Measurements from ENCODE around the gene ZGPAT.

DNA sequence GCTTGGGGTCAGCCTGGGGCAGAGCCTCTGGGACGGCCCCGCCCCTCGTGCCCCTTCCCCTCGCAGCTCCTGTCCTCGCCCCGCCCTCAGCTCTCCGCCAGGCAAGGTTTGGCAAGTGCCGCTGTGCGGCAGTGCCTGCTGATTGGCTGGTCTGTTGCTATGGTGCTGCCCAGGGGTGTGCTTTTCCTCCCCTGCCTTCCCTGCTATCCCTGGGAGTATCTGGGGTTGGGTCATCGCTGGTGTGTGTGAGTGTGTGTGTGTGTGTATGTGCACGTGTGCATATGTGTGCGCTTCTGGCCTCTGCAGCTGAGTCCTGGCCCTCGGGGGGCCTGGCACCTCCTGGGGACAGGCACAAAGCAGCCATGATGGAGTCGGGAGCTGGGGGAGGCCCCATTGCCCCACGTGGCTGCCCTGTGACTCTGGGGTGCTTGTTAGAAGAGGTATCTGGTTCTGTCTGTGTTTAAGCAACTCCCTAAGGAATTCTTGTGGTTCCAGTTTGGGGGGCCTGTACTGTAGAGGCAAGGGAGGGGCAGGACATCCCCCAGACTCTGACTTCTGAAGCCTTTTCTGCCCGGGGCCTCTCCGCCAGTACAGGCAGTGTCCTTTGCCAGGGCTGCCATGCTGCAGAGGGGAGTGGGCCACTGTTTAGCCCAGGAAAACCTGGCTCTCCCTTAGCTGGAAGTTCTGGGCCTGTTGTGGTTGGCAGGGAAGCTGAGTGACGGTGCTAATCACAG is 42.8 kb upstream of the ZGPAT start:
- no peak for TF ChIP-seq TAF1 (IDR thresholded peaks at IDR 0.05; ENCODE audit: control insufficient read depth, extremely low read depth, insufficient read depth, low read length, severe bottlenecking)
- no peak for TF ChIP-seq EZH2 (IDR thresholded peaks at IDR 0.05; ENCODE audit: borderline replicate concordance, low read depth, low read length)
